ENCODE measurements around the gene TOMM6. TPM values are rescaled to one million over a fixed set of nuclear protein-coding genes. Genes with fewer than 3 reads are reported as not detected.

Gene TOMM6
- total RNA-seq, 1 experiment from 2014 or later, result 142 TPM

GRCh38 chr6:41826343-41827022, 39.0 kb downstream of the TOMM6 start:
- Histone ChIP-seq H3K27me3 (ENCODE audit: low read length) (no peaks in the 10 kb centered on the region), H3K9ac (ENCODE audit: low read length) (no peak overlapping the region), H3F3A (ENCODE audit: low read length, unreplicated experiment) (no peaks in the 10 kb centered on the region), H3K27ac (ENCODE audit: low read length) (no peak overlapping the region), H3K36me3 (ENCODE audit: low read depth, low read length) (no peaks in the 10 kb centered on the region), H2AFZ (ENCODE audit: low read length) (no peak overlapping the region), H3K9me3 (ENCODE audit: low read length) (no peaks in the 10 kb centered on the region), H3K4me2 (ENCODE audit: low read length) (no peak overlapping the region), H3K9me2 (replicated peaks; ENCODE audit: low read length) (no peaks in the 10 kb centered on the region), H3K79me2 (ENCODE audit: low read length) (no peaks in the 10 kb centered on the region), H3K4me1 (ENCODE audit: insufficient read depth, low read length) (peaks cover 12% of the 10 kb centered on the region), H3K4me3 (ENCODE audit: low read length) (no peak overlapping the region), H4K20me1 (ENCODE audit: low read length) (no peaks in the 10 kb centered on the region)
- CTCF ChIA-PET, result no interaction called here
- no peak for ATAC-seq
- no TSS peak for BruUV-seq (replicated peaks)
- no peak for TF ChIP-seq EZH2phosphoT487 (IDR thresholded peaks at IDR 0.05; ENCODE audit: borderline replicate concordance, low read length)
- no peak for TF ChIP-seq CTCF (conservative IDR thresholded peaks at IDR 0.05; ENCODE audit: low read depth, low read length)
- TF ChIP-seq EZH2 (IDR thresholded peaks at IDR 0.05; ENCODE audit: low read length, unreplicated experiment), result no peak
- POLR2A ChIA-PET (ENCODE audit: unreplicated experiment), result no interaction called here
- intact Hi-C loops (cut with micrococcal nuclease), result no loop called here
- DNase-seq, result no peak

- H3K27ac ChIP-seq (ENCODE audit: low read length), result no peak overlapping the region
- CTCF ChIA-PET, result no interaction called here
Observed at GRCh38 chr6:41832263-41832662, 44.8 kb downstream of the TOMM6 start.

GRCh38 chr6:41836022-41836659, 48.6 kb downstream of the TOMM6 start:
- ChIA-PET POLR2A (ENCODE audit: unreplicated experiment) (no interaction called here), CTCF (interaction anchor here (0.6 kb wide), 1 partner anchor 53 kb away, joined by 3 read pairs; no protein-coding TSS in a partner anchor)
- no peak overlapping the region for H3K27ac ChIP-seq (ENCODE audit: low read length)
- ATAC-seq (no peak), DNase-seq (no peak)
- no peaks in the 10 kb centered on the region for H3K9me2 ChIP-seq (replicated peaks; ENCODE audit: low read length)
- H3K4me2 ChIP-seq (ENCODE audit: low read length), result no peak overlapping the region
- H3K27me3 ChIP-seq (ENCODE audit: low read length), result no peaks in the 10 kb centered on the region
- no peaks in the 10 kb centered on the region for H3K9me3 ChIP-seq (ENCODE audit: low read length)
- intact Hi-C loops (cut with micrococcal nuclease), result no loop called here
- H3F3A ChIP-seq (ENCODE audit: low read length, unreplicated experiment), result no peaks in the 10 kb centered on the region
- H3K79me2 ChIP-seq (ENCODE audit: low read length), result no peaks in the 10 kb centered on the region
- no TSS peak for BruUV-seq (replicated peaks)
- no peaks in the 10 kb centered on the region for H3K36me3 ChIP-seq (ENCODE audit: low read depth, low read length)
- no peaks in the 10 kb centered on the region for H4K20me1 ChIP-seq (ENCODE audit: low read length)
- no peak overlapping the region for H2AFZ ChIP-seq (ENCODE audit: low read length)
- no peak overlapping the region for H3K4me3 ChIP-seq (ENCODE audit: low read length)
- H3K4me1 ChIP-seq (ENCODE audit: insufficient read depth, low read length), result no peaks in the 10 kb centered on the region
- TF ChIP-seq EZH2phosphoT487 (IDR thresholded peaks at IDR 0.05; ENCODE audit: borderline replicate concordance, low read length) (no peak), EZH2 (IDR thresholded peaks at IDR 0.05; ENCODE audit: low read length, unreplicated experiment) (no peak)
- no peak overlapping the region for H3K9ac ChIP-seq (ENCODE audit: low read length)

More at GRCh38 chr6:41832263-41832662, 44.8 kb downstream of the TOMM6 start:
- Histone ChIP-seq H3K79me2 (ENCODE audit: low read length) (no peaks in the 10 kb centered on the region), H2AFZ (ENCODE audit: low read length) (no peak overlapping the region), H3K4me1 (ENCODE audit: insufficient read depth, low read length) (no peaks in the 10 kb centered on the region), H3F3A (ENCODE audit: low read length, unreplicated experiment) (no peaks in the 10 kb centered on the region), H3K9me2 (replicated peaks; ENCODE audit: low read length) (no peaks in the 10 kb centered on the region), H3K9ac (ENCODE audit: low read length) (no peak overlapping the region), H4K20me1 (ENCODE audit: low read length) (no peaks in the 10 kb centered on the region), H3K4me2 (ENCODE audit: low read length) (no peak overlapping the region), H3K9me3 (ENCODE audit: low read length) (no peaks in the 10 kb centered on the region), H3K27me3 (ENCODE audit: low read length) (no peaks in the 10 kb centered on the region), H3K36me3 (ENCODE audit: low read depth, low read length) (no peaks in the 10 kb centered on the region), H3K4me3 (ENCODE audit: low read length) (no peak overlapping the region)
- no peak for ATAC-seq
- TF ChIP-seq EZH2 (IDR thresholded peaks at IDR 0.05; ENCODE audit: low read length, unreplicated experiment), result no peak
- DNase-seq, result no peak
- intact Hi-C loops (cut with micrococcal nuclease), result no loop called here
- POLR2A ChIA-PET (ENCODE audit: unreplicated experiment), result no interaction called here
- no TSS peak for BruUV-seq (replicated peaks)
